ENCODE measurements around the gene GPHA2.
A peak's percentile ranks its signal among the peaks of the same experiment; 100 is the strongest.
"Not testable (repeated sequence)": the region's sequence is repeated elsewhere in the genome, so short reads cannot be mapped to it uniquely, and the experiment has no call there.

Gene GPHA2, protein sequence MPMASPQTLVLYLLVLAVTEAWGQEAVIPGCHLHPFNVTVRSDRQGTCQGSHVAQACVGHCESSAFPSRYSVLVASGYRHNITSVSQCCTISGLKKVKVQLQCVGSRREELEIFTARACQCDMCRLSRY

DNA sequence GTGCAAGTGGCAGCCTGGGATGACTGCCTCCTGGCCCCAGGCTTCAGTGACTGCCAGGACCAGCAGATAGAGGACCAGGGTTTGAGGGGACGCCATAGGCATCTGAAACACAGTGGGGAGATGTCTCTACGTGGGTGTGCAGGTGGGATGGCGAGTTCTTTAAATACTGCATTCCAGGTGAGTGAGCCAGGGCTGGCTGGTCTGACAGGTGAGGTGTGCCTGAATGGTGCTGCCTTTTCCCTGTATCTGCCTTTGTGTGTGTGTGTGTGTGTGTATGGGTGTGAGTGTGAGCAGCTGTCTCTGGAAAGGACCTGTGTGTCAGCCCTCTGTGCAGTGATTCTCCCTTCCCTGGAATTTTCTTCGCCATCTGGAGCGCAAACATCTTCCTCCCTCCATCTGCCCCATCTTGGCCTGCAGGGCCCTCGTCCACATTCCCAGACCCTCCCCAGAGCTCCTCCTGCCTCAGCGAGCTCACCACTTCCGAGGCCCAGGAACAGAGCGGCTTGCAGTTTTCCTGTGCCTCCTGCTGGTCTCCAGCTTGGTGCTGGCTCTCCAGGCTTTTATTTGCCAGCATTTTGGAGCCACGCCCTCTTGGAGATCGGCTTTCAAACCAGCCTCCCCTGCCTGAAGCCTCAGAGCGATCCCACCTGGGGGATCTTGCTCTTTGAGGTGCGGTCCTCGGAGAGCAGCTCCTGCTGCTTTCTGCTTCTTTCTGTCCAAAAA is at the start of gene GPHA2:
Gene GPHA2 (minus strand): TSS at position 535 of the 723 bp plus-strand sequence. CDS start 433 bp downstream, at position 102.
- DNase-seq (no peak), ATAC-seq (no peak)
- Mint-ChIP-seq H3K4me1 (no peaks in the 10 kb centered on the region), H3K9me3 (no peaks in the 10 kb centered on the region), H3K27ac (peak within 1 kb of the TSS in 1 of 2 donors; percentile 22), H3K27me3 (no peaks in the 10 kb centered on the region), H3K4me3 (no peak within 1 kb of the TSS)

DNA sequence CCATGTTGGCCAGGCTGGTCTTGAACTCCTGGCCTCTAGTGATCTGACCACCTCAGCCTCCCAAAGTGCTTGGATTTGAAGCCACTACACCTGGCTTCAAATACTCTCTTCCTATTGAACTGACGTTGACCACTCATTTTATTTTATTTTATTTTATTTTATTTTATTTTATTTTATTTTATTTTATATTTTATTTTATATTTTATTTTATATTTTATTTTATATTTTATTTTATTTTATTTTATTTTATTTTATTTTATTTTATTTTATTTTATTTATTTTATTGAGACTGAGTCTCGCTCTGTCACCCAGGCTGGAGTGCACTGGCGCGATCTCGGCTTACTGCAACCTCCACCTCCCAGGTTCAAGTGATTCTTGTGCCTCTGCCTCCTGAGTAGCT is 47.6 kb upstream of the GPHA2 start:
- not testable (repeated sequence) for H3K4me3 Mint-ChIP-seq, H3K4me1 Mint-ChIP-seq, DNase-seq, H3K9me3 Mint-ChIP-seq, ATAC-seq, H3K27ac Mint-ChIP-seq
- H3K27me3 Mint-ChIP-seq = peaks cover 11% of the 10 kb centered on the region

DNA sequence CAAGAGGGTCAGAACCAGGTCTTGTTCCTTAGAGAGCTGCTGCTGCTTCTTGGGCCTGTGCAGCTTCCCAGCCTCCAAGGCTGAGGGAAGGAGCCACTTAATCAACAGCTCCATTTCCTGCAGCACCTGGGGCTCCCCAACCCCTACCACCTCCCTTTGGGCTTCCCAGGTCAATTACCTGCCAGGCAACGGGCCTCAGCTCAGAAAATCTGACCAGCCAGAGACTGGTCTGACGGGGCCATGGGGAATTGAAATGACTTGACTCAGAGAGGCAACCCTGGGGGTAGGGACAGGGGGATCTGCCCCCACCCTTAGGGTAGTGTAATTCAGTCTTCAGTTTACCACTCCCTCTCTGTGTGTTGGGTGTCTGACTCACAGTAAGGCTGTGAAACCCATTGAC is 41.0 kb upstream of the GPHA2 start:
- DNase-seq = no peak
- no peak overlapping the region for H3K4me3 Mint-ChIP-seq
- no peaks in the 10 kb centered on the region for H3K9me3 Mint-ChIP-seq
- peaks cover 10% of the 10 kb centered on the region for H3K27me3 Mint-ChIP-seq
- peak; percentile 45 for ATAC-seq
- H3K27ac Mint-ChIP-seq = no peak overlapping the region
- H3K4me1 Mint-ChIP-seq = peaks cover 26% of the 10 kb centered on the region

DNA sequence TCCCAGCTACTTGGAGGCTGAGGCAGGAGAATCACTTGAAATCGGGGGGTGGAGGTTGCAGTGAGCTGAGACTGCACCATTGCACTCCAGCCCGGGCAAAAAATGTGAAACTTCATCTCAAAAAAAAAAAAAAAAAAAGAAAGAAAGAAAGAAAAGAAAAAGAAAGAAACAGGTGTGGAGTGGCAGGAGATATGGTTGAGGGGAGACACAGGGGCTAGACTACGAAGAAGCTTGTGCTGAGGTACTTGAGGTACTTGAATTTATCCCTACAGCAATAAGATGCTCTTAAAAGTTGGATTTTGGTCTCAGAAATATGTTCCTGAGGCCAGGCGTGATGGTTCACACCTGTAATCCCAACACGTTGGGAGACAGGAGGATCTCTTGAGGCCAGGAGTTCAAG is 38.4 kb upstream of the GPHA2 start:
- Mint-ChIP-seq H3K4me3 (no peak overlapping the region), H3K27ac (no peak overlapping the region), H3K9me3 (no peaks in the 10 kb centered on the region), H3K4me1 (peaks cover 51% of the 10 kb centered on the region), H3K27me3 (peaks cover 10% of the 10 kb centered on the region)
- DNase-seq (no peak), ATAC-seq (no peak)

DNA sequence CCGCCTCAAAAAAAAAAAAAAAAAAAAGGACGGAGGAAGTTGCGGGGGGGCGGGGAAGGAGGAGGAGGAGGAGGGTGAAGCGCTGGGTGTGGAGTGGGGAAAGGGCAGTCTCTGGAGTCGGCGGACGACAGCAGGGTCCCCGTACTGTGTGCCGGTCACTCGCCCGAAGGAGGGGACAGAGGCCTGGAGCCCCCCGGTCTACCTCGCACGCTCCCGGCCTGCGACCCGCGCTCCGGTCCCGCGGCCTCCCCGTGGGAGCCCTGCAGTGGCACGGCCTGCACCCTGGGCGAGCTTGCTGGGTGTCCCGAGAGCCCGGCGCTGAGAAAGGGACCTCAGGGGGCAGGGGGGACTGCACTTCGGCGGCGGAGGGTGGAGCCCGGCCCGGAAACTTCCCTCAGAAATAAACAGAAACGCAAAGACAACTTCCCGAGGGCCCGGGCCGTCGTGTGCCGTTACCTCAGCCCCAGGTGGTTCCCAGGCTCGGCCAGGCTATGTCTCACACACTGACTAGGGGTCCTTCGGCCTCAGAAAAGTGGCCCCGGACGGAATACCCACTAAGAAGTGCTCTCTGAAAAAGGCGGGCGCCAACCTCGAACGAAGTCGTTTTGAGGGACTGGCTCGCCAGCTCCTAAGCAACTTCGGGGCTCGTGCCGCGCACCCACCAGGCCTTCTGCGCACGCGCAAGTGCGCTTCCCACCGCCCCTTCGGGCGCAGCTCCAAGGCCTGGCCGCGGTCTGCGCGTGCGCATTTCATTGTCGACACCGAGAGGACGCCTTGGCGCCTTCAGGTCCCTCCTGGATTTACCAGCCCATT is 35.9 kb upstream of the GPHA2 start, which contains the start of gene MAJIN:
Gene MAJIN (minus strand): TSS at position 688 of the 813 bp plus-strand sequence. CDS start 12,703 bp downstream, outside the sequence.
- ATAC-seq = peak; percentile 69
- DNase-seq = peak; percentile 89

DNA sequence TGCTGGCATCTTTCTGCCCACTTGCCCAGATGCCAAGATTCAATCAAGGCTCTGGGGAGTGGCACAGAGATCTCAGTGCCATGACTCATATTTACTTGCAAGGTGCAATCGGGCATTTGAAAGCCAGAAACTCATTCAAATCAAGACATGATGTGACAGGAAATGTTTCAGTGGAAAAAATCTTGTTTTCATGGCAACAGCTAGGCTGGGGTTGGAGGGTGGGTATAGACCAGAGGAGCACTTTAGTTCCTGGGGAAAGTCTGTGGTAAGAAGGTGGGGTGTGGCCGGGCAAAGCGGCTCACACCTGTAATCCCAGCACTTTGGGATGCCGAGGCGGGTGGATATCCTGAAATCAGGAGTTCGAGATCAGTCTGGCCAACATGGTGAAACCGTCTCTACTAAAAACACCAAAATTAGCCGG is 35.0 kb upstream of the GPHA2 start:
- peak overlapping the region; percentile 90 to 97 for H3K27ac Mint-ChIP-seq
- peak overlapping the region; percentile 67 to 69 for H3K4me3 Mint-ChIP-seq
- no peaks in the 10 kb centered on the region for H3K9me3 Mint-ChIP-seq
- peak; percentile 11 to 48 for DNase-seq
- H3K4me1 Mint-ChIP-seq = peaks cover 59% of the 10 kb centered on the region
- no peaks in the 10 kb centered on the region for H3K27me3 Mint-ChIP-seq
- ATAC-seq = peak; percentile 83

More for the DNA sequence above, 35.9 kb upstream of the GPHA2 start, which contains the start of gene MAJIN:
- Mint-ChIP-seq H3K27ac (peak within 1 kb of the TSS; percentile 90 to 97), H3K9me3 (no peaks in the 10 kb centered on the region), H3K4me3 (peak within 1 kb of the TSS; percentile 67 to 69), H3K4me1 (peaks cover 59% of the 10 kb centered on the region), H3K27me3 (no peaks in the 10 kb centered on the region)

DNA sequence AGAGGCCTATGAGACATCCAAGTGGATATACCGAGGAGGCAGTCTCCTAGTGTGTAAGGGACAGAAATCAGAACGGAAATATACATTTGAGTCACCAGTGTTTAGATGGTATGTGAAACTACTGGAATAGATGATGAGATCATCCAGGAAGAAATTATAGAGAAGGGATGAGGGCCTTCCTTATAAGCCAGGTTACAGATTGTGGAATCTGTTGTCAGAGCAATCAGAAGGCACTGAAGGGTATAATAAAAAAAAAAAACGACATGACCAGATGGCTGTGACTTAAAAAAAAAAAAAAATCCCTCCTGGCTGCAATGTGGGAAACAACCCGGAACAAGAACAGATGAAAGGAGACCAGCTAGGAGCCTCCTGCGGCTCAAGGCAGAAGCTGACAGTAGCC is 33.5 kb upstream of the GPHA2 start:
- Mint-ChIP-seq H3K27ac (peak overlapping the region in 1 of 2 donors; percentile 81), H3K27me3 (no peaks in the 10 kb centered on the region), H3K4me1 (peaks cover 58% of the 10 kb centered on the region), H3K9me3 (no peaks in the 10 kb centered on the region), H3K4me3 (no peak overlapping the region)
- no peak for ATAC-seq
- DNase-seq = no peak

DNA sequence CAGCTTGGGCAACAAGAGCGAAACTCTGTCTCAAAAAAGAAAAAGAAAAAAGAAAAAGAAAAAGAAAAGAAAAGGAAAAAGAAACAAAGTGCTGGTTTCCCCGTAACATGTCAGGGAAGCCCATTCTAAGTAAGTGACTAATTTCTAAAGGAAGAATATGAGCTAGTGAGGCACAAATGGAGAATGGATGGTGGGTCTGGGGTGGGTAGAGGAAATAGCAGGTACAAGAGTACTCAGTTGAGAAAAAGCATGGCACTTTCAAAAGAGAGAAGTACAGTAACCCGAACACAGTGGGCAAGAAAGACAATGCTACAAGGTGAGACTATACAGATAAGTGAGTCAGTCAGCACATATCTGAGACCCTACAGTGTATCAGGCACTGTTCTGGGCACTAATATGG is 31.7 kb upstream of the GPHA2 start:
- Mint-ChIP-seq H3K4me3 (no peak overlapping the region), H3K27me3 (no peaks in the 10 kb centered on the region), H3K4me1 (peaks cover 55% of the 10 kb centered on the region), H3K9me3 (no peaks in the 10 kb centered on the region), H3K27ac (no peak overlapping the region)
- no peak for DNase-seq
- ATAC-seq = peak; percentile 27

DNA sequence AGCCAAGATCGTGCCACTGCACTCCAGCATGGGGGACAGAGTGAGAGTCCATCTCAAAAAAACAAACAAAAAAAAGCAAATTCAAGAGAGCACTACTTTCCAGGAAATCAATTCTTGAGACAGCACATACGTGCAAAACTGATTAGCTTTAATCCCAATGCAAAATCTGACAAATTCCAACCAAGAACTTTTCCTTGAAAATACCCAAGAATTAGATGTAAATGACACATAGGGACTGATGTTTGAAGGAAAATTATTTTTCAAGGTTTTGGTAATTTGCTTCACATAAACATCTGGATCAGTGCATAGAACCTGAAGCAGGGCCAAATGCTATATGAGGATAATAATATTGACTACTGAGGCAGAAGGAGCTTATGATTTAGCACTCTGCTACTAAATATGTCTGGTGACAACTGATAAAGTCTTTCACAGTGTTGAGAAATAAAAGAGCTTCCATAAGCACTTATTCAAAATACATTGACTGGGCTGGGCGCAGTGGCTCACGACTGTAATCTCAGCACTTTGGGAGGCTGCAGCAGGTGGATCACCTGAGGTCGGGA is 27.5 kb upstream of the GPHA2 start:
- peaks cover 20% of the 10 kb centered on the region for H3K4me1 Mint-ChIP-seq
- H3K9me3 Mint-ChIP-seq = no peaks in the 10 kb centered on the region
- no peaks in the 10 kb centered on the region for H3K27me3 Mint-ChIP-seq
- H3K27ac Mint-ChIP-seq = no peak overlapping the region
- no peak for DNase-seq
- H3K4me3 Mint-ChIP-seq = no peak overlapping the region
- no peak for ATAC-seq

DNA sequence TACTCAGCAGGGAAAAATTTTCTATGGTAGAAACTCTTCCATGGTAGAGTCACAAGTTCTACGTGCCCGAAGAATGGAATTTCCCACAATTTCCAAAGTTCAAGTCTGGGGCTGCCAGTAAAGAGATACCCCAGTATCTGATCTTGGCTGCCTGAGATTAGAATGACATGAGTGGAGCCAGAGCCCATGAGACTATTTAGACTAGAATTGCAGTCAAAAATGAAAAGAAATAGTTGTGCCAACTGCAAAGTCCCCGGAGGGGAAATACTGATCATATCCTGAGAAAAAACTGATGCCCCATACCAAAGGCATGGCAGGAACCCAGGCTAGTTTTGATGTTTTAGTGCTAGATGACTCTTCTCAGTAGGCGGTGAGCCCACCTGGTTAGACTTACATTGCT is 25.0 kb upstream of the GPHA2 start:
- ATAC-seq = no peak
- Mint-ChIP-seq H3K27ac (no peak overlapping the region), H3K27me3 (no peaks in the 10 kb centered on the region), H3K4me1 (peaks cover 7% of the 10 kb centered on the region), H3K4me3 (no peak overlapping the region), H3K9me3 (no peaks in the 10 kb centered on the region)
- DNase-seq = no peak

DNA sequence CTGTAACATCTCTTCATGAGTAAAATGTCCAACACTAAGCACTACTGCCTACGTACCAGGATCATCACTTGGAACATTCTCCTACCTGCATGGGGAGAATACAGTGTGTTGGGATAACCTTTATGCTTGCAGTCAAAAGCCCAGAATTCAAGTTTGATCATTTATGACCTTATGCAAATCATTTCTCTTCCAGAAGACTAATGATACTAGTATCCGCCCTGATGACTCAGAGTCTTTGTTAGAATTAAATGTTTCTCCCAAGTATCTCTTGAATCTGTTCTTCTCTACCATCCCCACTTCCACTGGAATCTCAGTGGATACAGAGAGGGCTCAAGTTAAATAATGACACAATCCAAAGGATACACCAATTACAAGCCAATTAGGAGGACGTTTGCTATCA is 23.8 kb upstream of the GPHA2 start:
- peaks cover 1% of the 10 kb centered on the region for H3K27me3 Mint-ChIP-seq
- H3K4me3 Mint-ChIP-seq = no peak overlapping the region
- ATAC-seq (no peak), DNase-seq (no peak)
- H3K9me3 Mint-ChIP-seq = no peaks in the 10 kb centered on the region
- H3K27ac Mint-ChIP-seq = no peak overlapping the region
- no peaks in the 10 kb centered on the region for H3K4me1 Mint-ChIP-seq

DNA sequence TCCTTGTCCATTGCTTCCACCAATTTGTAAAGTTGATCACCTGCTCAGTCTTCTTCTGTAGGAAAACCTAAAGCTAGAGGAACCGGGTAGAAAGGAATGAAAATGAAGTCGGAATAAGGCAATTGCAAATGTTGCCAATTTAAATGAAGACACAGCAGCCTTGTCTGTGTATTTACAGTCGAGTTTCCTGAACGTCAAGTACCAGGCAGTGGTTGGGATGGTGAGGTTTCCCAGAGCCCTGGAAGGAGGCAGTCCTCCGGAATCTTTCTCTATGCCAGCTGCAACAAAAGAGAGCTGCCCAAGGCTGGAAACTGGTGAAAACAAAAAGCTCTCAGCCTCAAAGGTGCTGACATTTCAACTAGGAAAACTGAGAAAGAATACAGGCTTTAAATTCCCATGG is 18.5 kb upstream of the GPHA2 start:
- Mint-ChIP-seq H3K4me1 (no peaks in the 10 kb centered on the region), H3K9me3 (no peaks in the 10 kb centered on the region), H3K27me3 (peaks cover 20% of the 10 kb centered on the region), H3K27ac (no peak overlapping the region), H3K4me3 (no peak overlapping the region)
- no peak for DNase-seq
- ATAC-seq = no peak

DNA sequence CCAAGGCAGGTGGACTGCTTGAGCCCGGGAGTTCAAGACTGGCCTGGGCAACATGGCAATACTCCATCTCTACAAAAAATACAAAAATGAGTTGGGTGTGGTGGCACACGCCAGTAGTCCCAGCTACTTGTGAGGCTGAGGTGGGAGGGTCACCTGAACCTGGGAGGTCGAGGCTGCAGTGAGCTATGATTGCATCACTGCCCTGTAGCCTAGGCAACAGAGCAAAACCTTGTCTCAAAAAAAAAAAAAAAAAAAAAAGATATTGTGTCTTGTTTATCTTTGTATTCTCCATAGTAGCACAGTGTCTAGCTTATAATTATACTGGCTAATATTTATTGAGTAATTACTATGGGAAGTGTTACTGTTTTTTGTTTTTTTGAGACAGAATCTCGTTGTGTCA is 15.8 kb upstream of the GPHA2 start:
- Mint-ChIP-seq H3K9me3 (no peaks in the 10 kb centered on the region), H3K27me3 (peaks cover 20% of the 10 kb centered on the region), H3K4me3 (no peak overlapping the region), H3K4me1 (no peaks in the 10 kb centered on the region), H3K27ac (no peak overlapping the region)
- ATAC-seq (no peak), DNase-seq (no peak)

DNA sequence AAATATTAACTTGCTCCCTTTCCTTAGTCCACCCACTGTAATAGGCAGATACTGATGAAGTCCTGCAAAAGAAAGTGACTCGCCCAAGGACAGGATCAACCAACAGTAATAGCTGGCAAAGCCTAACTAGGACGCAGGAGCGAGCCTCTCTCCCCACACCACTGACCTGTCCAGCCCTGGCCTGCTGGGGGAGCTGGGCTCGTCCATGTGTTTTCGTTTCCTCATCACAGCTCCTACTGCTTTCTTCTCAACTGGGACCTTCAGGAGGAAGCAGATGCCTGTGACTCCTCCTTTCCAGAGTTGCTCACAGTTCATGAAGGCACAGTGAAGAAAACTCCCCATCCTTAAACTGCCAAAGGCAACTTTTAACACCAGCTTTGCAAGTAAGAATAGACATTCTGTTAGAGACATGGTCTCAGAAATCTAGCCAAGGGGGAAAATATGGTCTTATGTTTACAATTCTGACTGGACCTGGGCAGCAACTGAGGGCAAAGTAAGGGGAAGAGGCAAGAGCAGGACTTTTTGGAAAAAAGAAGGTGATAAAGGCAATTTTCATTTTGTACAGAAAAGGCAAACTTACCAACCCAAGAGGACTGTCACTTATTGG is 11.6 kb upstream of the GPHA2 start:
- Mint-ChIP-seq H3K4me1 (no peaks in the 10 kb centered on the region), H3K27me3 (peaks cover 16% of the 10 kb centered on the region), H3K27ac (no peak overlapping the region), H3K4me3 (no peak overlapping the region), H3K9me3 (no peaks in the 10 kb centered on the region)
- no peak for DNase-seq
- no peak for ATAC-seq

DNA sequence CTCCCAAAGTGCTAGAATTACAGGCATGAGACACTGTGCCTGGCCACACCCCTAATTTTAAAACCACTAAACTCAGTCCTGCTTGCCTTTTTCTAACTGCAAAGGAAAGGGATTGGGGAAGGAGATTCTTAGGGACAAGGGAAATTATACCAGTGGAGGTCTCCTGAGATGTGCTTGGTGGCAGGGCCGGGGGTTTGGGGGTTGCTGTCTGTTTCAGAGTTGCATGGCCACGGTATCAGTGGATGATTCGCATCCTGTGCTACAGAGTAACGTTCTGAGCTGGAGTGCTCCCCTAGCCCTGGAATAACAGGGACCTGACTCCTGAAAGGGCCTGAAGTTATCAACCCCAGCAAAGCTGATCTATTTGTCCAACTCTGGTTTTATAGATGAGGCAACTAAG is 846 bp upstream of the GPHA2 start:
- H3K4me3 Mint-ChIP-seq = no peak overlapping the region
- H3K27ac Mint-ChIP-seq = no peak overlapping the region
- no peaks in the 10 kb centered on the region for H3K4me1 Mint-ChIP-seq
- no peaks in the 10 kb centered on the region for H3K27me3 Mint-ChIP-seq
- ATAC-seq = no peak
- no peaks in the 10 kb centered on the region for H3K9me3 Mint-ChIP-seq
- DNase-seq = no peak

Measured in stimulated activated naive CD8-positive, alpha-beta T cell treated with anti-CD3 and anti-CD28 coated beads, Interleukin-15, amount 100 ng/mL, for 72 hours (primary cell).